Myocyte (in vitro differentiated cells): ENCODE results near the gene CHST11. TPM values are rescaled to one million over a fixed set of nuclear protein-coding genes. Genes with fewer than 3 reads are reported as not detected.

ENCODE experiments used
- DNase-seq: peaks from one replicate; pipeline ENCODE4 v3.0.0-alpha.2; 2012; ENCODE audit warnings: low read depth
- total RNA-seq: library from RNA; depleted of rRNA; stranded (reverse); fragments of >200 nt; gene quantifications from 2 replicates; pipeline ENCODE4 v1.2.3, GENCODE V29; 2014

CHST11 gene
- total RNA-seq, 1 donor from 2014 or later: 2.9 TPM

DNA sequence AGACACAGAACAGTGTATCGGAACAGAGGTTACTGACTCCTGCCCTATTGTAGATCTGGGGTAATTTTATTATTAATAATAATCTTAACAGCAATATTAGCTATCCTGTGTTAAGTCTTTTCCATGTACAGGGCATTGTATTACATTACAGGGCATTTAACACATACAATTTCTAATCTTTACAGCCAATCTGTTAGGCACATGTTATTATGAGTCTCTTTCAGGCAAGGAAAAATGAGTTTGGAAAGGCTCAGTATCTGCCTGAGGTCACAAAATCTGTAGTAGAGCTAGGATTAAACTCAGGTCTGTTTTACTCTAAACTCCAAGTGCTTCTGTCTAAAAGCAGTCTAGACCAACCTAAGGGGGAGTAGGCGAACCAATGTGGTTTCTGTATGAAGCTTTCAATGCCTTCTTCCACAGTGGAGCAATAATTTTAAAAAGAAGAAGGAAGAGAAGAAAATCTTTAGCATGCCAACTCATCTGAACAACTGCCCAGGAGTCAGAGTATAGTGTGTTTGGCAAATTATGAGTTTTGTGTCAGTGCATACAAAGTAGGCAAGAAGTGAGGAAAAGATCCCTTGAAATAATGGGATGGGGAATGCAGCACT is 192.6 kb downstream of the CHST11 start:
- DNase-seq: no peak

DNA sequence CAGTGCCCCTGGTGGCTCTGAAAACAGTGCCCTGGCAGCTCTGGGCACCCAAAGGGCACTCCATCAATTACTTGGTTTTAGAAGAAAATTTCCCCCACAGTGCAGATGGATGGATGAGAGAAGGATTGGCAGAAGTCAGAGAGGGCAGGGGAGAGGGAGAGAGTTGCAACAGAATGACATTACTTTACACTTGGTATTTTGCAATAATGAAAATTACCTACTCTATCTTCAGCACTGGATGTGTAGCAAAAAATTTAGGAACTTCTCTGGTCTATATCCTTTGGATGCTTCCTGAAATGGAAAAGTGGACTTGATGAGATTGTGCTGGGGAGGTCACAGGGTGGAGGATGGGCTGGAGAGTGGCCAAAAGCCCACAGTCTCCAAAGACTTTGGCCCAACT is 193.2 kb downstream of the CHST11 start:
- DNase-seq: no peak

DNA sequence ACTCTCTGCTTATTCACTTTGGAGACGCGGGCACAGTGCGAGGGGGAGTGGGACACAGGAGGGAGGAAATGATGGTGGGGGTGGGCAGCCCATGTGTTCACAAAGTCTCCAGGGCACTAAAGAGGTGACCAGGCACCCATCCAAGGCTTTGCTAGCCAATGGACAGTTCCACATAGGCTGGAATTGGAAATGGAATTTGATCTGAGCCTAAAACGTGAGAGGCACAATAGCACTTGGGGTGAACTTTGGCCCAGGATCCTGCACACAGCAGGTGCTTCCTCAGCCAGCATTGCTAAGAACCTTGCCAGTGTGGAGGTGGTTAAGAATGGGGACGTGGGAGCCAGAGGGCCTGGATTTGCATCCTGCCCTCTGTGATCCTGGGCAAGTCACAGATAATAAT is 193.8 kb downstream of the CHST11 start:
- DNase-seq: no peak

DNA sequence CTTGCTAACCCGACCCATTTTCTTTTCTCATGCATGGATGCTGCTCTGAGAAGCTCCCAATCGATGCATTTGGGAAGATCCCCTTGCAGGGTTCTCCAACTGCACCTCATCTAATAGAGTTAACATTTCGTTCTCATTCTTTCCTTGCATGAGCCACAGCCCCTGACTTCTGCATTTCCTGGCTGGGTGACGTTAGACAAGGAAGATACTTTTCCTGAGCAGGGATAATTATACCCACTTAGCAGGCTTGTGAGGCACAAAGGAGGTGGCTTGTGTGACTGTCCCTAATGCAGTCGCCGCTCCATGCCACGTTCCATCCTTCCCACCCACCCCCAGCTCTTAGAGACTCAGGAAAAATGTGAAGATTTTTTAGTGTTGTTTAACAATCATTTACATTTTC is 195.1 kb downstream of the CHST11 start:
- DNase-seq: no peak

DNA sequence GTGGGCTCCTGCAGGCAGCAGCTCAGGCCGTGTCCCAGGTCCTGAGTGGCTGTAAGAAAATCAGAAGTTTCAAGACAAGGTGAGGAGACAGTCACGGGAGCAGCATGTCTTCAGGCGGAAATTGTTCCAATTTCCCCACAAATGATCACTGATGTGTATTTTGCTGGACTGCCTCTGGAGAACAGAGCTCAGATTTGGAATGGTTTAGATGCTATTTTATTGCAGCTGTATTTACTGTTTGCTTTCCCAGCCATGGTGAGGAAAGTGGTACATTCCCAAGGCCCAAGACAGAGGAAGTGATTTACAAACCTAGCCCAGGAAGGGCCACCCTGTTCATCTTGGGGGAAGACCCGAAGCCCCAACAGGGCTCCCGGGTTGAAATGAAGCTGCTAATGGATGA is 195.6 kb downstream of the CHST11 start:
- no peak for DNase-seq

DNA sequence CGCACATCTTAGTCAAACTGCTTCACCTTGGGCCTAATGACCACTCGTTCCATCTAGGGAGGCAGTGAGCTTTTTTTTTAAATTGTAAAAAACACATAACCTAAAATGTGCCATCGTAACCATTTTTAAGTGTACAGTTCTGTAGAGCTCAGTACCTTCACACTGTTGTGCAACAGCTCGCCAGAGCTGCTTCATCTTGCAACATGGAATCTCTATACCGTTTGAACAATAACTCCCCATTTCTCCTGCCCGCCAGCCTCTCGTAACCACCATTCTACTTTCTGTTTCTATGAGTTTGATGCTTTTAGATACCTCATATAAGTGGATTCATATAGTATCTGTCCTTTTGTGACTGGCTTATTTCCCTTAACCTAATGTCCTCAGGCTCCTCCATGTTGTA is 196.2 kb downstream of the CHST11 start:
- DNase-seq: no peak

DNA sequence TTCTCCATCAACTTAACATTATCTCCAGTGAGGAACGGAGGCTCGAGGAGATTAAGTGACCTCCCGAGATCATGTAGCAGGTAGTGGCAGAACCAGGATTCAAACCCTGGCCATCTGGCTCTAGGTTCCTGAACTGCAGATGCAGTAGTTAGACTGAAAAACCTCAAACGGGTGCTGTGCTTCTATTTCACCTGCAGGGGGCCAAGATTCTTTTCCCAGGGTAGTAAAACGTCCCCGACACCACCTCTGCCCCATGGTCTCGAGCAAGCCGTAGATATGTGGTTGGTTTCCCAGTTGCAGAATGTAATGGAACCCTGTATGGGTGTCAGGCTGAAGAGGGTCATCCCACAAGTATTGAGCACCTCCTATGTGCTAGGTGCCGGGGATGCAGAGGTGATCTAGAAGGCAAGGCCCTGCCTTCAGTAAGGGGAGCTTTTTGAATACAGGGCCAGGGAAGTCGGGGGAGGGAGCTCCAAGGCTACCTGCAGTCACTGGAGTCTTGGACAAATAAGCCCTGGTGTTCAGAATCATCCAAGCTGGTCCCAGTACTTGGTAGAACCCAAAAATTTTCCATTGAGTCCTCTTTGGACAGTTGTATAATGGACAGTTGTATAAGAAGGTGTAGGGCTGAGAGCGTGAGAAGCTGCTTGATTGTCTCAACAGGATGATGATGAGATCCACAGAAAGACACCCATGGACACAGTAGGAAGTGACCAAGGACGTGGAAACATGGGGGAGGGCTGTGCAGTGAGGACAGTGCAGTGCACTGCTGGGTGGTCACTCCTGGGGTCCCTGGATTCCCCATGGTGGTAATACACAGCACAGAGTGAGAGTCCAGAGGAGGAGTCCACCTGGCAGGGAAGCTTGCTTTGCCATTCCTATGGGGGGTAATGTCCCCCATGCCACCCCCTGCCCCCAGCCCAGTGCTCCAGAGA is 197.2 kb downstream of the CHST11 start:
- DNase-seq: no peak

DNA sequence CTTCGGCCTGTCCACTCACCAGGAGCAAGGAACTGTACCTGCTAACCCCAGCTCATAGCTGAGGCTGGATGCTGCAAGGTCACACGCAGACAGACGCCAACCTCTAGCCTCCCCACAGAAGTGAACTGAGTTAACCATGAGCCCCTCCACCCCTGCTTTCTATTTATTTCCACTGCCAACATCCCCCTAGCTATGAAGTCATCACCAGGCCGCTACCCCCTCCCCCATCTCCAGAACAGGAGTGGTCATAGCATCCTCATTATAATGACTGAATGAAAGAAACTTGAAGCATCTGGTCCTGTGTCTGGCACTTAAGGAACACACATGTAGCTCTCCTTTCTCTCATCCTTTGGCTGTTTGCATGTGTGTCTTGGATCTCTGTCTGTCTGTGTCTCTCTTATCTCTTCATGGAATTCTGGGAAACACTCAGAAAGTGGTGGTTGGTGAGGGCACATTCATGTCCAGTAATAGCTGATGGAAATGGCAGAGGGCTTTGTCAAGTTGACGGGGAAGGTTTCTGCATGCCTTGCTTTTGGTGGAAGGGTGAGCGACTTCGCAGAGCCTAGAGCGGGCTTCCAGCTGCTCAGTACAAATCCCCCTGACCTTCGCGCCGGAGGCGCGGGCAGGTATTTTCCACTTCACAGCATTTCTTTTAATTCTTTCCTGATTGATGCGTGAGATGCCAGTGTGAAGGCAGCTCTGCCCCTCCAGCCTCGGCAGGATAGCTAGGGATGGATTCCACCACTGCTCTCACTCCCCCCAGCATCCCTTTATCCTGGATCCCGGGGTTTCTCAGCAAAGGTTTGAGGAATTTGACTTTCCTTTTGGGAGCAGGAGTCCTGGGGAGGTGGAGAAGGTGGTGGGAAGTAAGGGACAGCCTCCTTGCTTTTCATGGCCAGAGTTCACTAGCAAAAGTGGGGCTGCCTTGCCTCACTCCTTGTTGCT is 198.2 kb downstream of the CHST11 start:
- DNase-seq: no peak

DNA sequence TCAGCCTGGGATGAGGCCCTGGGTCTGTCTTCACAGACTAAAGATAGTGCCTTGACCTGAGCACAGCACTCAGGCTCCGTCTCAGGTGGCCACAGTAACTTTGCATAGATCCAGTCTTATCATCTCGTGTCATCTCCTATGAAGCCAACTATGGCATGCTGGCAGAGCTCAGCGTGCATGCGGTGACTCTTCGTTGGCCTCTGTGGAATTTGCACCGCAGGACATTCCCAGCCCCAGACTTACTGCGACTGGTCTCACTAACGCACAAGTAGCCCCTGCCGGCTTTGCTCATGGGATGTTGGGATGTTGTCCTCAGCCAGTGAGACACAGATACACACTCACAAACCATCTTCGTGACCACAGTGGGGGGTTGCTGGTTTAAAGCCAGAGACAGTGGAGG is 199.6 kb downstream of the CHST11 start:
- no peak for DNase-seq

DNA sequence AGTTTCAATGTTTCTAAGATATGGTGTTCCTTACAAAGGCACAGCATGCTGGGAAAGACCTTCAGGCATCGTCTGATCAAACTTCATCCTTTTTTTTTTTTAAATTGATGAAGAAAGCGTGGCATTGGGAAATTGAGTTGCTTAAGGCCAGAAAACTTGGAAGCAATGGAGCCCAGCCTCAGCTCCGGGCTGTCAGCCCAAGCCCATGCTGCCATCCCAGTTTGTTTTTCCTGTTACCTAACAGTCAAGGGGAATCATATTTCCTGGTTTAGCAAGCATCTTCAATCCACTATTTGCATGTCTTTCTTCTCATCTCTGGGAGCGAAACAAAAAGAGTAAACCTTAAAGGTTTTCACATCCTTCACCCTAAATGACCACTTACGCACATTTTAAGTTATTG is 200.2 kb downstream of the CHST11 start:
- DNase-seq: no peak

DNA sequence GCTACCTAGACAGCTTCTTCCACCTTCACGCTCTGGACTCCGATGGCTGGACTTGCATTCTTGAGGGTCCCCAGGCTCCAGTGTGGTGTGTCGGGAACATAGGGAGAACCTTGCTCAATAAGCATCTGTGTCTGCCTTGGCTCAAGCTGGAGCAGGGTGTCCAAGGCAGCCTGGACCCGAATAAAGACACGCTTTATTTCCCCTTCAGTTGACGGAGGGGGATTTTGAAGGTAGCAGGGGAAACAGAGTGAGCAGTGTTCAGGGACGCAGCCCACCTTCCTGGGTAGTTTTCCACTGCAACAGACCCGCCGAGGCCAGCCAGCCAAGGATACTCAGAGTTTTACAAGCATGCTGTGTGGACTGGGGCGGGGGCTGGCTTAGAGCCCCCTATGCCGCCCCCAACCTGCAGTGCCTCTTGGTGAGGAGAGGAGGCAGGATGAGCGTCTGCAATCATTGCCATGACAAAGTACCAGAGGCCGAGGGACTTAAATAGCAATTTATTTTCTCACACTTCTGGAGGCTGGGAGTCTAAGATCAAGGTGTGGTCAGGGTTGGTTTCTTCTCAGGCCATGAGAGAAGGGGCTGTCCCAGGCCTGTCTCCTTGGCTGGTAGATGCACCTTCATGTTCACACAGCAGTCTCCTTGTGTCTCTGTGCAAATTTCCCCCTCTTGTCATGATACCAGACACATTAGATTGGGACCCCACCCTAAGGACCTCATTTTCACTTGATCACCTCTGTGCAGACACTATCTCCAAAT is 201.2 kb downstream of the CHST11 start:
- no peak for DNase-seq

DNA sequence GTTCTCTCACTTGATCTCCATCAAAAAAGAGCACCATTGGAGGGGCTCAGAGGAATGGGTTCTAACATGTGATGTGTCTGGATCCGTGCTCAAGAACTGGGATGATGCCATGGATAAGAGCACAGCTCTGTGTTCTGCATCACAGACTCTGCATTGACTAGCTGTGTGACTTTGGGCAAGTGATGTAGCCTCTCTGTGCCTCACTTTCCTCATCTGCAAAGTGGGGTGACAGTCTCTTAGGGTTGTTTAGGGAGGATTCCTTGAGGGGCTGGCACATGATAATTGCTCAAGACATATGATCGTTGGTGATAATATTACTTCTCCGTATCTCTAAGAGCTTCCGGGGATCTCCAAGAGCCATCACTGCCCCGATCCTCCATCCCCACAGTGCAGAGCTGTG is 202.3 kb downstream of the CHST11 start:
- DNase-seq: no peak

DNA sequence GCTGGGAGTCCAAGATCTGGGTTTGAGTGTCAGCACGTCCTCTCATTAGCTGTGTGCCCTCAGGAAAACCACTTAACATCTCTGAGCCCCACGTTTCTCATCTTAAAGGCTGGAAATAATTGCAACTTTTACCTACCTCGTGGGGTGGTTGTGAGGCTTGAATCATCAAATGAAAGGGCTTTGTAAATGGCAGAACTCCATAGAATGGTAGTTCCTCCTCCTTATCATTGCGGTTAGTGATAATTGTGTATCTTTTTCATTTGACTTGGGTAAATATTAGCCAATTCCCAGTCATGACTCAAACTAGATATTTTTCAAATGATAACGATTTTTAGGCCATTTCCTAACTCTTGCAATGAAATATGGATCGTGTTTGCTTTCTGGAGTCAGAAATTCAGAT is 205.5 kb downstream of the CHST11 start:
- DNase-seq: no peak

DNA sequence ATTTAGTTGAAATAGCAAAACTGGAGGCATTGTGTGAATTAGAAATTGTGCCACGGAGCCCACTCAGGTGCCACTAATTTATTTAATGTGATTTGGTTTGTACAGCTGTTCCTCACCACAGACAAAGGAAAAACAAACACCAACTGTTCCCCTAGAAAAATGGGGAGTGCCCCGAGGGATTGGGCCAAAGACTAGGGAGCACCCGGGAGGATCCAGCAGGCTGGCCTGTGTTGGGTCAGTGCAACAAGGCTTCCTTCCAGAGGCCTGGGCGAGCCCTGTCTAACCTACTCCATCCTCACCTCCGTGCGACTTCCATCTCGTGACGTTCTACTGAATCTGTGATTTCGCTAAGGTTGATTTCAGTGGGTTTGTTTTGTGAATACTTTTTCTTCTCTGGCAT is 206.2 kb downstream of the CHST11 start:
- DNase-seq: peak; percentile 40

DNA sequence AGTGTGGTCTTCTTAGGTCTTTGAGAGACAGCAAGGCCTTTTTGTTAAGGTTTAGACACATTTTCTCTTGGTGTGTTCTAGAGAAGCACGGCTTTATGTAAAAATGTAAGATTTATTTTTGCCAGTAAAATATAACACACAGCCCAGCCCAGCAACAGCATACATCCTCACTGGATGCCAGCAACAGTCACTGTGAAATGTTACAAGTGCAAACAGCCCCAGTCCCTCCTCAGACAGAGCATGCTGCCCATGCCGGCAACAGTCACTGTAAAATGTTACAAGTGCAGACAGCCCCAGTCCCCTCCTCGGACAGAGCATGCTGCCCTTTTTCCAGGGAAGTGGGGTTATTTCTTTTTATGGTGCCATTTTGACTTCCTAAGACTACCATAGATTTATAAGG is 207.6 kb downstream of the CHST11 start:
- no peak for DNase-seq

DNA sequence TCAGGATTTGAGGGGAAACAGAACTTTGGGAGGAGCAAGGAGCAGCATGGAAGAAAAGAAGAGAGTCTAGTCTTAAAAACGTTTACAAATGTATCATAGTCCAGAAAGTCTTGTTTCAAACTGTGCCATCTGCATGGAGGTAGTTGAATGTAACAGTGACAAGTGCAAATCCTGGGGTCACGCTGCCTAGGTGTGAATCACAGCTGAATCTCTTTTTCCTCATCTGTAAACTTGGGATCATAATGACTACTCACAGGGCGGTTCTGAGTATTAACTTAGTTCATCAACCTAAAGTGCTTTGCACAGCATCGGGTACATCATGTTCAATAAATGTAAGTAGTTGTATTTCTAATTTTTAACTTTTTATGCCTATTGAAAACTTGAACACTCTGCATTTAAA is 208.5 kb downstream of the CHST11 start:
- no peak for DNase-seq

DNA sequence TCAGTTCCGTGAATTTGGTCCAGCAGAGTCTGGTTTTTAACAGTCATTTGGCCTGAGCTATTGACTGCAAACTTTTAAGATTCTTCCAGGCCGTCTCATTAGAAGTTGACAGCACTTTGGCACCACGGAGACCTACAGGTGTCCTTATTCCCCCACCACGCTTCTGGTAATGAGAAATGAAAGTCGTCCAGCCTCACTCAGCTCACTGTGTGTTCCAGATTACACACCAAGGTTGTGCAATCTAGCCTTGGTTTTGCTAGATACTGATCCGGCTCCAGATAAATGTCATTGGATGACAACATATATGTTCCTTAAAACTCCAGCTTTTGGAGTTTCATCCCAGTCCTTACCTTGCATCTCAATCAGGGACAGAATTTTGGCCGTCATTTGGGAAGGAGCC is 210.4 kb downstream of the CHST11 start:
- DNase-seq: no peak

DNA sequence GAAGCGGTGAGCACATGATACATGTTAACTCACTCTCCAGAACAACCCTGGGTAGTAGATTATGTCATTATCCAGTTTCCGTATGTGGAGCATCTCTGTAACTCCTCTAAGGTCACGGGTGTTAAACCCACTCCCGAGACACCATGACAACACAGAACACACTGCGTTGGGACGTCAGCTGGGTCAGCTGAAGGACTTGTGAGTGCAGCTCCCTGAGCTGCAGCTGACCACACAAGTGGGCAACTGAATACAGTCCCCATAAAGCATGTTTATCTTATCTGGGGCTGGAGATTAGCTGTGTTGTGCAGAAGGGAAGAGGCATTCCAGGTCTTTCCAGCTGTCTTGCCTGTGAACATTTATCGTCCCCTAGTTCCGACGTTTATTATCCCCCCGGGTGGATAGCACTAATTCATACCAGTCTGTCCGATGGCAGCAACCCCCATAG is 211.5 kb downstream of the CHST11 start:
- no peak for DNase-seq

DNA sequence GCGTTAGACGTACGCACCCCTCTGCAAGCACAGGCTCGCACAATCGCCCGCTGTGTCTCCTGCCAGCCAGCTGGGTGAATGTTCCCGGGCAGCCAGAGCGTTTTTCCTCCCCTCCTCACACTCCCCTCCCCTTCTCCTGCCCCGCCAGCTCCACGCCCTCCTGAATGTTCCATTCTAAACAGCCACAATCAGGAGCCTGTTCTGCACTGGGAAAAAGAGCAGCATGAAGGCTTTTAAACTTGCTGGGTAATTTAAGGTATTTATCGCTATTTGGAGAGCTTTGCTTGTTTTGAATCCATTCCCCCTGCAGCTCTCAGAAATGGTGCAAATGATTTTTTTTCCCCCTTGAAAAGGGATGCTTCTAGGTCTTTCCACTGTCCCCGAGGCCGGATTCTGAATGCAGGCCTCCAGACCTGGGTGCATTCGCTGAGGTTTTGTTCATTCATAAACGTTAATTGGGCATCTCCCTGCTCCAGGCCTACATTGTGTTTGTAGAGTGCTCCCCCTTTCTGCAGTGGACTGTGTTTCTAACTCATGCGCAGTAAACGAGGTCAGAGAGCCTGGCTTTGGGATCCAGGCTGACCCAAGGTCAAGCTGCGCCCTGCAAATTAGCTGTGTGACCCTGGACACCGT is 212.5 kb downstream of the CHST11 start:
- no peak for DNase-seq

DNA sequence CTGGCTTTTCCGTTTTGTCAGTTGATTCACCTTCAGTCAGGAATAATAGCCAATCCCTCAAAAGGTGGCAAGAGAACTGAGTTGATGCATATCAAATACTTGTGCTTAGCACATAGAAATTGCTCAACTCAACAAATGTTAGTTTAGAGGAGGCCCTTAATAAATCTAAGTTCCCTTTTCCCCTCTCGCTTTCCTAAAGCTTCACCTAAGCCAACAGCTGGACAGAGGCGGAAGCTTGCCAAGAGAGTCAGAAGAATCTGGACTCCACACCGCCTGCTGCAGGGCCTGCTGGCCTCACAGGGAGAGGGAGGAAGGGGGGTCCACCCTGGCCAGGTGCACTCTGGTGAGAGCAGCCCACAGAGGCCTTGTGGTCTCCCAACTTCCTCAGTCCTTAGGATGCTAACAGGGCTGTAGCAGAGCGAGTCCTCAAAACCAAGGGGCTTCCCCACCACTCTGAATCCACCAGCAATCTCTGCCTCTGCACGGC is 213.1 kb downstream of the CHST11 start:
- peak; percentile 49 for DNase-seq
